GM10266 (cell line): ENCODE results near the gene SPEM3.
"Not testable (repeated sequence)": the region's sequence is repeated elsewhere in the genome, so short reads cannot be mapped to it uniquely, and the experiment has no call there.

Source experiments
- DNase-seq: peaks from one replicate; pipeline ENCODE4 v3.0.0; 2012; ENCODE audit errors: extremely low spot score
- TF ChIP-seq, protein P1 (sequence below): IDR thresholded peaks from 2 replicates; pipeline ENCODE4 v1.5.1; 2012; ENCODE audit warnings: mild to moderate bottlenecking, low read depth; ENCODE audit not compliant: control insufficient read depth, insufficient read depth; ENCODE audit errors: missing control alignments

The SPEM3 gene

DNA sequence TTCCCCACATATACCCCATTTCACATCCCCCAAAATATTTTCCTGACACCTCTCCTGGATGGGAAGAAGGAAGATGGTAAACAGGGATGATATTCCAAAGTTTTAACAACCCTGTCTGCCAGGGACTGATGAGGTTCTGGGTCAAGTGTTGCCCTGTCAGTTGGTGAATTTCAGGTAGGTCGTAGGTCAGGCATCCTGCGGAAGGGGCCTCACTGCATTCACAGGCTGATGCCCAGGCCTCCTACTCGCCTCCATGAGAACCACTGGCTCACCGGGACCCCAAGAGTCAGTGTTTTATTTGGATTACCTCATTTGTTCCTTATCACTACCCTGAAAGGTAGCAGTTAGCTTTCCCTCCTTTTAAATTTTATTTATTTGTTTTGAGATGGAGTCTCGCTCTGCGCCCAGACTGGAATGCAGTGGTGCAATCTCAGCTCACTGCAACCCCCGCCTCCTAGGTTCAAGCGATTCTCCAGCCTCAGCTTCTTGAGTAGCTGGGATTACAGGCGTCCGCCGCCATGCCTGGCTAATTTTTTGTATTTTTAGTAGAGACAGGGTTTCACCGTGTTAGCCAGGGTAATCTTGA lies 40.2 kb downstream of the SPEM3 start:
- TF ChIP-seq, protein P1, sequence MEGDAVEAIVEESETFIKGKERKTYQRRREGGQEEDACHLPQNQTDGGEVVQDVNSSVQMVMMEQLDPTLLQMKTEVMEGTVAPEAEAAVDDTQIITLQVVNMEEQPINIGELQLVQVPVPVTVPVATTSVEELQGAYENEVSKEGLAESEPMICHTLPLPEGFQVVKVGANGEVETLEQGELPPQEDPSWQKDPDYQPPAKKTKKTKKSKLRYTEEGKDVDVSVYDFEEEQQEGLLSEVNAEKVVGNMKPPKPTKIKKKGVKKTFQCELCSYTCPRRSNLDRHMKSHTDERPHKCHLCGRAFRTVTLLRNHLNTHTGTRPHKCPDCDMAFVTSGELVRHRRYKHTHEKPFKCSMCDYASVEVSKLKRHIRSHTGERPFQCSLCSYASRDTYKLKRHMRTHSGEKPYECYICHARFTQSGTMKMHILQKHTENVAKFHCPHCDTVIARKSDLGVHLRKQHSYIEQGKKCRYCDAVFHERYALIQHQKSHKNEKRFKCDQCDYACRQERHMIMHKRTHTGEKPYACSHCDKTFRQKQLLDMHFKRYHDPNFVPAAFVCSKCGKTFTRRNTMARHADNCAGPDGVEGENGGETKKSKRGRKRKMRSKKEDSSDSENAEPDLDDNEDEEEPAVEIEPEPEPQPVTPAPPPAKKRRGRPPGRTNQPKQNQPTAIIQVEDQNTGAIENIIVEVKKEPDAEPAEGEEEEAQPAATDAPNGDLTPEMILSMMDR: no peak
- DNase-seq: no peak

- not testable (repeated sequence) for DNase-seq
These were observed 41.2 kb downstream of the SPEM3 start for GRCh38 chr17:7469843-7470242.

- DNase-seq: not testable (repeated sequence)
These were observed 41.9 kb downstream of the SPEM3 start for GRCh38 chr17:7470457-7470973.

- DNase-seq: no peak
- TF ChIP-seq, protein P1: no peak
These were observed 43.1 kb downstream of the SPEM3 start for GRCh38 chr17:7471729-7472128.

- not testable (repeated sequence) for DNase-seq
These were observed 46.1 kb downstream of the SPEM3 start for GRCh38 chr17:7474767-7475166.

- TF ChIP-seq, protein P1: no peak
- DNase-seq: no peak
These were observed 47.2 kb downstream of the SPEM3 start for GRCh38 chr17:7475764-7476422.

- no peak for DNase-seq
- TF ChIP-seq, protein P1: no peak
These were observed 47.8 kb downstream of the SPEM3 start for GRCh38 chr17:7476494-7476893.

GRCh38 chr17:7476951-7477350 lies 48.3 kb downstream of the SPEM3 start:
- no peak for DNase-seq
- TF ChIP-seq, protein P1: no peak
